ENCODE data around the gene EDEM1.
"Not testable (repeated sequence)": the region's sequence is repeated elsewhere in the genome, so short reads cannot be mapped to it uniquely, and the experiment has no call there.

Gene EDEM1
- total RNA-seq: 213 to 258 (median 247) reads per million in 4 donors

GRCh38 chr3:5187156-5187919 lies at the start of gene EDEM1:
TSS of gene EDEM1 (plus strand) at chr3:5187707. CDS start at chr3:5187806, 99 bp downstream.
- DNase-seq: peak; percentile 86 to 95 (median 89)

GRCh38 chr3:5138214-5138981 lies 49.1 kb upstream of the EDEM1 start:
- DNase-seq: no peak

GRCh38 chr3:5140230-5140621 lies 47.3 kb upstream of the EDEM1 start:
- DNase-seq: no peak

GRCh38 chr3:5140839-5141238 lies 46.7 kb upstream of the EDEM1 start:
- no peak for DNase-seq

GRCh38 chr3:5141760-5142159 lies 45.7 kb upstream of the EDEM1 start:
- DNase-seq: no peak

- DNase-seq: no peak
These were observed 44.0 kb upstream of the EDEM1 start for GRCh38 chr3:5143464-5143863.

GRCh38 chr3:5144316-5144994 lies 43.1 kb upstream of the EDEM1 start:
- no peak for DNase-seq

GRCh38 chr3:5145120-5145519 lies 42.4 kb upstream of the EDEM1 start:
- DNase-seq: no peak

GRCh38 chr3:5147152-5147551 lies 40.4 kb upstream of the EDEM1 start:
- not testable (repeated sequence) for DNase-seq

- no peak for DNase-seq
These were observed 38.1 kb upstream of the EDEM1 start for GRCh38 chr3:5149306-5149880.

GRCh38 chr3:5151586-5151985 lies 35.9 kb upstream of the EDEM1 start:
- no peak for DNase-seq

GRCh38 chr3:5153074-5153473 lies 34.4 kb upstream of the EDEM1 start:
- no peak for DNase-seq

- DNase-seq: no peak
These were observed 32.3 kb upstream of the EDEM1 start for GRCh38 chr3:5155241-5155640.

- DNase-seq: no peak
These were observed 27.2 kb upstream of the EDEM1 start for GRCh38 chr3:5160321-5160720.

GRCh38 chr3:5160940-5161858 lies 26.3 kb upstream of the EDEM1 start:
- no peak for DNase-seq

- no peak for DNase-seq
These were observed 25.4 kb upstream of the EDEM1 start for GRCh38 chr3:5162102-5162501.

GRCh38 chr3:5165698-5166097 lies 21.8 kb upstream of the EDEM1 start:
- DNase-seq: no peak

- DNase-seq: no peak
These were observed 20.7 kb upstream of the EDEM1 start for GRCh38 chr3:5166846-5167245.

- no peak for DNase-seq
These were observed 19.4 kb upstream of the EDEM1 start for GRCh38 chr3:5168110-5168509.

GRCh38 chr3:5169807-5170206 lies 17.7 kb upstream of the EDEM1 start:
- DNase-seq: no peak

- no peak for DNase-seq
These were observed 16.5 kb upstream of the EDEM1 start for GRCh38 chr3:5170975-5171374.

GRCh38 chr3:5172018-5172417 lies 15.5 kb upstream of the EDEM1 start:
- DNase-seq: no peak
